Skeletal muscle satellite cell (primary cell): ENCODE results near the gene ORC4.
"Not testable (repeated sequence)": the region's sequence is repeated elsewhere in the genome, so short reads cannot be mapped to it uniquely, and the experiment has no call there.

Experiments
- H3K27me3 ChIP-seq: 2 replicates; pipeline ENCODE4 v1.7.0; 2013; ENCODE audit warnings: low read length; ENCODE audit not compliant: control insufficient read depth, insufficient read depth
- H3K36me3 ChIP-seq: 2 replicates; pipeline ENCODE4 v1.7.0; 2013; ENCODE audit warnings: mild to moderate bottlenecking, control low read depth, low read length; ENCODE audit not compliant: insufficient read depth
- H3K4me1 ChIP-seq: 2 replicates; pipeline ENCODE4 v1.7.0; 2013; ENCODE audit warnings: low read length; ENCODE audit not compliant: control insufficient read depth, insufficient read depth
- H3K4me2 ChIP-seq: 2 replicates; pipeline ENCODE4 v1.7.0; 2013; ENCODE audit warnings: mild to moderate bottlenecking, low read length
- H3K4me3 ChIP-seq: 2 replicates; pipeline ENCODE4 v1.7.0; 2013; ENCODE audit warnings: low read length
- H3K9ac ChIP-seq: 2 replicates; pipeline ENCODE4 v1.7.0; 2013; ENCODE audit warnings: mild to moderate bottlenecking, low read depth, low read length, moderate library complexity
- H3K9me3 ChIP-seq: replicated peaks from 2 replicates; pipeline ENCODE4 v1.7.0; 2013; ENCODE audit warnings: mild to moderate bottlenecking, control low read depth, low read length

ORC4 gene

DNA sequence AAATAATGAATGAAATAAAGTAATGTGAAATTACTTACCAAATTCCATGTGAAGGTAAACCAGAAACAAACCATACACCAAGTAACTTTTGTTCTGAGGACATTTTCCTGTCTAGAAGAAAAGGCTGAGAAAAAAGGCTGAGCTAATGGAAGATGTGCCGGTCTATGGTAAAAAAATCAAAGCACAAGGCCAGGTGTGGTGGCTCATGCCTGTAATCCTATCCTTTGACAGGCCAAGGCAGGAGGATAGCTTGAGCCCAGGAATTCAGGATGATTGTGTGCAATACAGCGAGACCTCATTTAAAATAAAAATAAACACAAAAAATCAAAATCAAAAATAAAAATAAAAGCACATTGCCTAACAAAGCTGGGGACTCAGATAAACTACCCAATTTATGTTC, 6.7 kb downstream of the ORC4 start:
- no peaks in the 10 kb centered on the region for H3K36me3 ChIP-seq
- no peaks in the 10 kb centered on the region for H3K9me3 ChIP-seq
- H3K9ac ChIP-seq, result no peak overlapping the region
- no peak overlapping the region for H3K4me3 ChIP-seq
- peaks cover under 1% of the 10 kb centered on the region for H3K4me1 ChIP-seq
- no peak overlapping the region for H3K4me2 ChIP-seq
- no peaks in the 10 kb centered on the region for H3K27me3 ChIP-seq

DNA sequence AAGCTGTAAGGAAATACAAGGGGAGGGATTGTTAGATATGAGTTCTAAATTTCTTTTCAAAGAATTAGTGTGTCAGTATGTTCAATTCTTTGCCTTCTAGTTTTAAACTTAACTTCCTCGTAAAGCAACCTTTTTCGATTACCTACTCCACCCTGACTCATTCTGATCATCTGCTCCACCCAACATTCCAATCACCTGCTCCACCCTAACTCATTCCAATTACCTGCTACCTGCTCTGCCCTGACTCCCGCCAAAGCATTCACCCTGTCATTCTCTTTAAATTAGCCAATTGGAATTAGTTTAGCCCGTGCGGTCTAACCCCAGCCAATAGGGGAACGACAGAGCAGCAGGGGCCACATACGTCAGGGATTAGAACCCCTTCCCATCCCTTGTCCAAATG, 12.1 kb downstream of the ORC4 start:
- not testable (repeated sequence) for H3K4me2 ChIP-seq, H3K9me3 ChIP-seq, H3K4me1 ChIP-seq, H3K9ac ChIP-seq, H3K4me3 ChIP-seq, H3K27me3 ChIP-seq, H3K36me3 ChIP-seq

DNA sequence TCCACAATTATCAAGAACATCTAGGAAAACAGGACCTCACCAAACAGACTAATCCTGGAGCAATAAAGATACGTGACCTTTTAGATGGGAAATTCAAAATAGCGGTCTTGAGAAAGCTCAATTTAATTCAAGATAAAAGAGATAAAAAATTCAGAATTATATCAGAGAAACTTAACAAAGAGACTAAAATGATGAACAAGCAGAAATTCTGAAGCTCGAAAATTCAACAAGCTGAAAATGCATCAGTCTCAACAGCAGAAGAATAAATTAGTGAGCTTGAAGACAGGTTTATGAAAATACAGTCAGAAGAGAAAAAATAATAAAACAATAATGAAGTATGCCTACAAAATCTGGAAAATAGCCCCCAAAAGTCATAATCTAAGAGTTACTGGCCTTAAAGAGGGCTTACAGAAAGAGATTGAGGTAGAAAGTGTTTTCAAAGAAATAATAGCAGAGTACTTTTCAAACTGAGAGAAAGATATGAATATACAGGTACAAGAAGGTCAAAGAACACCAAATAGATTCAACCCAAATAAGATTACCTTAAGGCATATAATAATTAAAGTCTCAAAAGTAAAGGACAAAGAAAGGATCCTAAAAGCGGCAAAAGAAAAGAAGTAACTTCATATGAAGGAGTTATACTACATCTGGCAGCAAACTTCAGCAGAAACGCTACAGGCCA, 13.2 kb downstream of the ORC4 start:
- H3K9me3 ChIP-seq, result no peaks in the 10 kb centered on the region
- H3K4me1 ChIP-seq, result no peaks in the 10 kb centered on the region
- H3K9ac ChIP-seq, result no peak overlapping the region
- H3K4me3 ChIP-seq, result no peak overlapping the region
- no peaks in the 10 kb centered on the region for H3K27me3 ChIP-seq
- H3K36me3 ChIP-seq, result no peaks in the 10 kb centered on the region
- H3K4me2 ChIP-seq, result no peak overlapping the region

DNA sequence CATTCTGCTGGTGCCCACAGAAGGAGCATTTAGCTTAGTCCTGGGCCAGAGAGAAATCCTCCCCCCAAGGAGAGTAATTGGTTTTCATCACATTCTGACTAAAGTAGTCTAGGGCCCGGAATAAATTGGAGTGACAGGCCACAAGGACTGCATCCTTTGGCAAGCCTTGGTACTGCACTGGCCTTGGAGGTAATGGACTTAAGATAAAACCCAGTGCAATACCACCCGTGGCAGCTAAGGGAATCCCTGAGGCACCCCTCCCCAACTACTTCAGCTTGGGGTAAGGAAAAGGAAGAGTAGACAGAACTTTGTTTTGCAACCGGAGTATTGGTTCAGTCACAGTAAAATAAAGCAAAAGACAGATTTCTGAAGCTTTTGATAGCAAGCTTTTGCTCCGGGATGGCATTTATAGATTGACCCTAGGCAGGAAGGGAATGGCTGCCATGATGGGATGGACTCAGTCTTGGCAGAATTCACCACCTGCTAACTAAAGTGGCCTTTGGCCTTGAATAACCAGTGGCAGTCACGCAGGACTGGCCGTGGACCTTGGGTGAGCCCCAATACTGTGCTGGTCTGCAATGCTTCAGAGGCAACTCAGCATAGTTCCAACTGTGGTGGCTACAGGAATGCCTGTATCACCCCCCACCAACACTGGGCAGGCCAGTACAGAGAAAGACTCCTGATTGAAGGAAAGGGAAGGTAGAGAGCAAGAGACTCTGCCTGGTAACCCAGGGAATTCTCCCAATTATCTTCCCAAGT, 14.1 kb downstream of the ORC4 start:
- Histone ChIP-seq H3K4me2 (no peak overlapping the region), H3K36me3 (no peaks in the 10 kb centered on the region), H3K9me3 (no peaks in the 10 kb centered on the region), H3K4me1 (no peaks in the 10 kb centered on the region), H3K9ac (no peak overlapping the region), H3K27me3 (no peaks in the 10 kb centered on the region), H3K4me3 (no peak overlapping the region)

DNA sequence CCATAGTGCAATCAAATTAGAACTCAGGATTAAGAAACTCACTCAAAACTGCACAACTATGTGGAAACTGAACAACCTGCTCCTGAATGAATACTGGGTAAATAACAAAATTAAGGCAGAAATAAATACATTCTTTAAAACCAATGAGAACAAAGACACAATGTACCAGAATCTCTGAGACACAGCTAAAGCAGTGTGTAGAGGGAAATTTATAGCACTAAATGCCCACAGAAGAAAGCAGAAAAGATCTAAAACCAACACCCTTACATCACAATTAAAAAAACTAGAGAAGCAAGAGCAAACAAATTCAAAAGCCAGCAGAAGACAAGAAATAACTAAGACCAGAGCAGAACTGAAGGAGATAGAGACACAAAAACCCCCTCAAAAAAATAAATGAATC, 18.1 kb downstream of the ORC4 start:
- H3K4me3 ChIP-seq, result not testable (repeated sequence)

DNA sequence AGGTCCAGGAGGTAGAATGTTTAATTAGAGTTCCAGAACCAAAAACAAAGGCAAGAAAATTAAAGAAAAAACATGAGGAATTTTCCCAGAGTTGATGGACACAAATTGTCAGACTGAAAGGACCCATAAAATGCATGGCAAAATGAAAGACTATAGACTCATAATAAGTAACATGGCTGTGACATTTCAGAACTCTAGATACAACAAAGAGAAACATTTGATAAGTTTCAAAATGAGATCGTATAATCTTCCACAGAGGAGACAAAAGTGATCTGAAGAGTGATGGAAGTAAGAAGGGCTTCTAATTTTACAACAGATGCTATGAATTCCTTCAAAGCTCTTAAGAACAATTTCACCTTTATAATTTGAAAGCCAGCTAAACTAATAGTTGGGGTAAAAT, 20.4 kb downstream of the ORC4 start:
- Histone ChIP-seq H3K4me3 (no peak overlapping the region), H3K27me3 (no peaks in the 10 kb centered on the region), H3K4me1 (no peaks in the 10 kb centered on the region), H3K4me2 (no peak overlapping the region), H3K9ac (no peak overlapping the region), H3K36me3 (no peaks in the 10 kb centered on the region), H3K9me3 (no peaks in the 10 kb centered on the region)

More for the DNA sequence above, 18.1 kb downstream of the ORC4 start:
- H3K9ac ChIP-seq, H3K4me1 ChIP-seq, H3K27me3 ChIP-seq, H3K9me3 ChIP-seq, H3K36me3 ChIP-seq, H3K4me2 ChIP-seq: not testable (repeated sequence)

DNA sequence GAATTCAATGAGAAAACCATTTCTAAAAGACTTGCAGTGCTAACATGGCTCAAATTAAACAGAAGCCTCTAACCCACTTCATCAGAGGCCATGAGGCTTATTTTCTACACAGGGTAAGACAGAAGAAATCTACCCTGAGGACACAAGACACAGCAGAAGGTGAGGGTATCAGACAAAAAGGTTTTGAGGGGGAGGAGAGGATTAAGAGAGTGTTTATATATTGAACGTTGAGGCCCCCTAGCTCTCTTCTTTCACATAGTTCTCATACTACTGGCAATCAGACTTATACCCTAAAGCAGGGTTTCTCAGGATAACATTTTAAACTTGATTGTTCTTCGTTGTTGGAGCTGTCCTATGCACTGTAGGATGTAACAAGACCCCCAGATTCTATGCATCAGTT, 21.4 kb downstream of the ORC4 start:
- Histone ChIP-seq H3K36me3 (no peaks in the 10 kb centered on the region), H3K4me2 (no peak overlapping the region), H3K4me3 (no peak overlapping the region), H3K9ac (no peak overlapping the region), H3K27me3 (no peaks in the 10 kb centered on the region), H3K4me1 (no peaks in the 10 kb centered on the region), H3K9me3 (no peaks in the 10 kb centered on the region)

DNA sequence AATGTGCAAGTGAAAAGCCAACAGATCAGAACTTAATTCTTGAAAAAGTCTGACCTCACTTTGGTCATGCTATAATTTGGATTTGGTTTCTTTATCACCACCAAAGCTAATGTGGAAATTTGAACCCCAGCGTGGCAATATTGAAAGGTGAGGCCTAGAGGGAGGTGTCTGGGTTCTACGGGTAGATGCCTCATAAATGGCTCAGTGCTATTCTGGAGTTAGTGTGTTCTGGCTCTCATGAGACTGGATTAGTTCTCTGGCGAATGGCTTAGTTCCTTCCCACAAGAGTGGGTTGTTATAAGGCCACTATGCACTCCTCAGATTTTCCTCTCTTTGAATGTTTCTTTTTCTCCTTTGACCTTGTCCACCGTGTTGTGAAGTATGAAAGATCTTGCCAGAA, 22.3 kb downstream of the ORC4 start:
- Histone ChIP-seq H3K4me1 (no peaks in the 10 kb centered on the region), H3K27me3 (no peaks in the 10 kb centered on the region), H3K4me2 (no peak overlapping the region), H3K9ac (no peak overlapping the region), H3K36me3 (no peaks in the 10 kb centered on the region), H3K4me3 (no peak overlapping the region), H3K9me3 (no peaks in the 10 kb centered on the region)

DNA sequence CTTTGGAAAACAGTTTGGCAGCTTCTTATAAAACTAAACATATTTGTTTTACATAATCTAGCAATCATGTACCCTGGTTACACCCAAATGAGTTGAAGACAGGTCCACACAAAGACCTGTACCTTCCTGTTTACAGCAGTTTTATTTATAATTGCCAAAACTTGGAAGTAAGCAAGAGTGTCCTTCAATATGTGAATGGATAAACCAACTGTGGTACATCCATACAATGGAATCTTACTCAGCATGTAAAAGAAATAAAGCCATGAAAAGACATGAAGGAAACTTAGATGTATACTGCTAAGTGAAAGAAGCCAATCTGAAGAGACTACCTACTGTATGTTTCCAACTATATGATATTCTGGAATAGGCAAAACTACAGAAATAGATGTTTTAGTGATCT, 23.7 kb downstream of the ORC4 start:
- no peaks in the 10 kb centered on the region for H3K27me3 ChIP-seq
- no peak overlapping the region for H3K9ac ChIP-seq
- no peak overlapping the region for H3K4me2 ChIP-seq
- no peaks in the 10 kb centered on the region for H3K36me3 ChIP-seq
- H3K9me3 ChIP-seq, result no peaks in the 10 kb centered on the region
- H3K4me3 ChIP-seq, result no peak overlapping the region
- H3K4me1 ChIP-seq, result no peaks in the 10 kb centered on the region

DNA sequence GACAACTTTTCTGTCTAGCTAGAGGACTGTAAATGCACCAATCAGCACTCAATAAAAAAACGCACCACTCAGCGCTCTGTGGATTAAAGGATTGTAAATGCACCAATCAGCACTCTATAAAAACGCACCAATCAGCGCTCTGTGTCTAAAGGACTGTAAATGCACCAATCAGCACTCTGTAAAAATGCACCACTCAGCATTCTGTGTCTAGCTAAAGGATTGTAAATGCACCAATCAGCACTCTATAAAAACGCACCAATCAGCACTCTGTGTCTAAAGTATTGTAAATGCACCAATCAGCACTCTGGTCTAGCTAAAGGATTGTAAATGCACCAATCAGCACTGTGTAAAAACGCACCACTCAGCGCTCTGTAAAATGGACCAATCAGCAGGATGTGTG, 25.6 kb downstream of the ORC4 start:
- H3K4me1 ChIP-seq, H3K4me2 ChIP-seq, H3K9me3 ChIP-seq, H3K27me3 ChIP-seq, H3K36me3 ChIP-seq, H3K9ac ChIP-seq, H3K4me3 ChIP-seq: not testable (repeated sequence)

DNA sequence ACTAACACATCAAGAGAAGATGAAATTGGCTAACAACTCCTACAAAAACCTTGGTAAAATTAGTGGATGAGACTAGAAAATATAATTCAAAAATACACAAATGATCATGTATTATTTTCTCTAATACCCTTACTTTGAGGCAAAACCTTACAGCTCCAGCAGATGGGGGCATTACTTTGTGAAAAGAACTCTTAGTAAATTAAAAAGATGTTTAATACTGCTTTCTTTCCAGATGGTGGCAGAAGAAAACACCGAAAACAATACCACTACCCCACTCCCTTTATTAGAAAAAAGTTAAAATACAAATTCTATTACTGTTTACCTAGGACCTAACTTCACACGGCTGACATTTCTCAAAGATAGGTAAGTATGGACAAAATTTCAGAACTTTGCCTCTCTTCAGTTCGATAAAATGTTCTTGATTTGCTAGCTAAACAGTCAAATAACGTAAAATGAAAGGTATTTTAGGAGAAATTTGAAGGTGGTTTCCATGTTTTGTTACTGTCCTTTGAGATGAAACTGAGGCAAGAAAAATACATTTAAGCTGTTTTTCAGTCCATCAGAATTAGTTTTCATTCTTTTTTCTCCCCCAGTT, 30.6 kb downstream of the ORC4 start:
- Histone ChIP-seq H3K4me1 (no peaks in the 10 kb centered on the region), H3K36me3 (no peaks in the 10 kb centered on the region), H3K4me3 (no peak overlapping the region), H3K9ac (no peak overlapping the region), H3K9me3 (no peaks in the 10 kb centered on the region), H3K4me2 (no peak overlapping the region), H3K27me3 (no peaks in the 10 kb centered on the region)

DNA sequence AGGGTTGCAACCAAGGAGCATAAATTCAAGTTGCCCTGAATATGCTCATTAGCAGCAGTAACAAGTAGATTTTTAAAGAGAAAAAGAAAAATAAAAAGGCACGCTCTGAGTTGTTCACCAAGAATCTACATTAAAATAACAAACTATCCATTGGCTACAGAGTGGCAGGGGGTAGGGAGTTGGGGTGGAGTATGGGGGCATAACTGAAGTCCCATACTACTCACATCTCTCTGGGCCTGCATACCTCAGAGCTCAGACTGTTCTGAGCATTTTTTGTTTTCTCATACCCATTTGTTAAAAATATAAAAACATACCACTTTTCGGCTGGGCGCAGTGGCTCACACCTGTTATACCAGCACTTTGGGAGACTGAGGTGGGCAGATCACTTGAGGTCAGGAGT, 31.4 kb downstream of the ORC4 start:
- no peaks in the 10 kb centered on the region for H3K27me3 ChIP-seq
- no peak overlapping the region for H3K4me3 ChIP-seq
- H3K4me1 ChIP-seq, result no peaks in the 10 kb centered on the region
- no peak overlapping the region for H3K4me2 ChIP-seq
- no peak overlapping the region for H3K9ac ChIP-seq
- no peaks in the 10 kb centered on the region for H3K36me3 ChIP-seq
- H3K9me3 ChIP-seq, result no peaks in the 10 kb centered on the region
